ENCODE results near the gene F10.

F10 gene

DNA sequence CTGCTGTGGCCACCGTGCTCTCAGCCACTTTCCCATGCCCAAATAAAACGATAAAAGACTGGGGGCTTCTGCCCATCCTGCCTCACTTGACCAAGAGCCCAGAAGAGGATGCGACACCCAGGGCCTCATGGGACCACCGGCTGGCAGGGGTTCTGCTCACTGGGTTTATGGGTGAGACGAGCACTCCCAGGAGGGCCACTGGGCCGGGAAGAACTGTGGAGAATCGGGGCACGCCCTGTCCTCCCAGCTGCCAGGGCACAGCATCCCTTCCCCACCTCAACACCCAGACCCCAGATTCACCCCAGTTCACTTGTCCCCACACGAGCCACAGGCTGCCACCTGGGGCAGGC lies 4.7 kb upstream of the F10 start:
- FAIRE-seq = no peak

DNA sequence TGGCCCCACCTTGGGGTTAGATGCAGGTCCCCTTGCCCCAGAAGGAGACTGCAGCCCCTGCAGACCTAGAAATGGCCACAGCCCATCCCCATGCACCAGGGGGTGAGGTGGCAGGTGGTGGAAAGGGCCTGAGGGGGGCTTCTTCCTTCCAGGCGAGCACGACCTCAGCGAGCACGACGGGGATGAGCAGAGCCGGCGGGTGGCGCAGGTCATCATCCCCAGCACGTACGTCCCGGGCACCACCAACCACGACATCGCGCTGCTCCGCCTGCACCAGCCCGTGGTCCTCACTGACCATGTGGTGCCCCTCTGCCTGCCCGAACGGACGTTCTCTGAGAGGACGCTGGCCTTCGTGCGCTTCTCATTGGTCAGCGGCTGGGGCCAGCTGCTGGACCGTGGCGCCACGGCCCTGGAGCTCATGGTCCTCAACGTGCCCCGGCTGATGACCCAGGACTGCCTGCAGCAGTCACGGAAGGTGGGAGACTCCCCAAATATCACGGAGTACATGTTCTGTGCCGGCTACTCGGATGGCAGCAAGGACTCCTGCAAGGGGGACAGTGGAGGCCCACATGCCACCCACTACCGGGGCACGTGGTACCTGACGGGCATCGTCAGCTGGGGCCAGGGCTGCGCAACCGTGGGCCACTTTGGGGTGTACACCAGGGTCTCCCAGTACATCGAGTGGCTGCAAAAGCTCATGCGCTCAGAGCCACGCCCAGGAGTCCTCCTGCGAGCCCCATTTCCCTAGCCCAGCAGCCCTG lies 4.2 kb upstream of the F10 start:
- no peak for FAIRE-seq

DNA sequence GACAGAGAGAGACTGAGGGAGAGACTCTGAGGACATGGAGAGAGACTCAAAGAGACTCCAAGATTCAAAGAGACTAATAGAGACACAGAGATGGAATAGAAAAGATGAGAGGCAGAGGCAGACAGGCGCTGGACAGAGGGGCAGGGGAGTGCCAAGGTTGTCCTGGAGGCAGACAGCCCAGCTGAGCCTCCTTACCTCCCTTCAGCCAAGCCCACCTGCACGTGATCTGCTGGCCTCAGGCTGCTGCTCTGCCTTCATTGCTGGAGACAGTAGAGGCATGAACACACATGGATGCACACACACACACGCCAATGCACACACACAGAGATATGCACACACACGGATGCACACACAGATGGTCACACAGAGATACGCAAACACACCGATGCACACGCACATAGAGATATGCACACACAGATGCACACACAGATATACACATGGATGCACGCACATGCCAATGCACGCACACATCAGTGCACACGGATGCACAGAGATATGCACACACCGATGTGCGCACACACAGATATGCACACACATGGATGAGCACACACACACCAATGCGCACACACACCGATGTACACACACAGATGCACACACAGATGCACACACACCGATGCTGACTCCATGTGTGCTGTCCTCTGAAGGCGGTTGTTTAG lies 3.3 kb upstream of the F10 start:
- no peak for FAIRE-seq

DNA sequence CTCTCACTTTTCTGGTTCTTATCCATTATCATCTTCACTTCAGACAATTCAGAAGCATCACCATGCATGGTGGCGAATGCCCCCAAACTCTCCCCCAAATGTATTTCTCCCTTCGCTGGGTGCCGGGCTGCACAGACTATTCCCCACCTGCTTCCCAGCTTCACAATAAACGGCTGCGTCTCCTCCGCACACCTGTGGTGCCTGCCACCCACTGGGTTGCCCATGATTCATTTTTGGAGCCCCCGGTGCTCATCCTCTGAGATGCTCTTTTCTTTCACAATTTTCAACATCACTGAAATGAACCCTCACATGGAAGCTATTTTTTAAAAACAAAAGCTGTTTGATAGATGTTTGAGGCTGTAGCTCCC lies 2.8 kb upstream of the F10 start:
- no peak for FAIRE-seq

DNA sequence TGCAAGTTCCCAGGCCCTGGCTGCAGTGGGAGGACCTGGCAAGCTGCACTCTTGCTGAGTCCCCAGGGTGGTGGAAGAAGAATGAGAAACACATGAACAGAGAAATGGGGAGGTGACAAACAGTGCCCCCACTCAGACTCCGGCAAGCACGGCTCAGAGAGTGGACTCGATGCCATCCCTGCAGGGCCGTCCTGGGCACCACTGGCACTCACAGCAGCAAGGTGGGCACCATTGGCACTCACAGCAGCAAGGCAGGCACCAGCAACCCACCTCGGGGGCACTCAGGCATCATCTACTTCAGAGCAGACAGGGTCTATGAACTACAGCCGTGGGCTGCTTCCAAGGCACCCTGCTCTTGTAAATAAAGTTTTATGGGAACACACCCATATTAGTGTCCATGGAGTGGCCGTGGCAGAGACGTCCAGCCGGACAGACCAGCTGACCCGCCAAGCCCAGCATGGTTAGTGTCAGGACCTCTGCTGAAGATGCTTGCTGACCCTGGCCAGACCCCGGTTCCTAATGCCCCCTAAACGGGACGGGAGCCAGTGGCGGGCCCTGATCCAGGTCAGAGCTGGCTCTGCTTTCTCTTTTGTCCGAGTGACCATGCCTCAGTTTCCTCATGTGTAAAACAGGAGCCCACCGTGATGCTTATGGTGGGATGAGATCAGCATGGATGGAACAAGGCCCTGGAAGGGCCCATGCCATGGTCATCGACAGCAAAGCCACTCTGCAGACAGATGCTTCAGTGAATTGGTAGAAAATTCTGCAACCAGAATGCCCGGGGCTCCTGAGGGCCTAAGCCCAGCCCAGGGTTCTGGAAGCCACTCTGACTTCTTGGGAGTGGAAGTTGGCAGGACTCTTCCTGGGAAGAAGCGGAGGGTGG lies 2.1 kb upstream of the F10 start:
- no peak for FAIRE-seq

DNA sequence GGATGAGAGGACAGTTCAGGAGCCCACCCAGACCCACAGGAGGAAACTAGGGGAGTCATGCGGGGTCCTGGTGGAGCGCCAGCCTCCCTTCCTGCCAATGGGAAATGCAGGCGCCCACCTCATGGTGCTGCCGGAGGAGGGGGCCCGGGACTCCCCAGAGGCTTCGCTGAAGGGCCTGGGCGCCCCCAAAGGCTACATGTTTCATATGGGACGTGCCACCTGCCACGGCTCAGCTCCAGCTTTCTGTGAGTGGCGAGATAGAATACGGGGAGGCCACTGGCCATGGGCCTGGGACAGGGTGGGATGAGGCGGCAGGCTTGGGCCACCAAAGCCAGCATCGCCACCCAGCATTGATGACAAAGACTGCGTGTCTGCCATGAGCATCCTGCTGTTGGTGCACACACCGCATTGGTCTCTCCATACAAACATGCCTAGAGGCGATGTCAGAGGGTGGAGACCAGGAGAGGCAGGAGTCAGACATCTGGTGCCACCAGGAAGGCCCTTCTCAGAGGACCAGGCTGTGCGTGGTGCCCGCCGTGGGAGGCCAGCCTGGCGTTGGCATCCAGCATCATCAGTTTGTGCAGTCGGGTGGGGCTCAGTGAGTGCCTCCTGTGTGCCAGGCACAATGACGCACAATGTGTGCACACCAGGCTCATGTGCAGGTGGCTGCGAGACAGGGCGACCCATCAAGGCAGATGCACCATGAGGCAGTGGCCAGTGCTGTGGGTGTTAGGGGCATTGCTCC lies 1.2 kb upstream of the F10 start:
- FAIRE-seq = no peak

DNA sequence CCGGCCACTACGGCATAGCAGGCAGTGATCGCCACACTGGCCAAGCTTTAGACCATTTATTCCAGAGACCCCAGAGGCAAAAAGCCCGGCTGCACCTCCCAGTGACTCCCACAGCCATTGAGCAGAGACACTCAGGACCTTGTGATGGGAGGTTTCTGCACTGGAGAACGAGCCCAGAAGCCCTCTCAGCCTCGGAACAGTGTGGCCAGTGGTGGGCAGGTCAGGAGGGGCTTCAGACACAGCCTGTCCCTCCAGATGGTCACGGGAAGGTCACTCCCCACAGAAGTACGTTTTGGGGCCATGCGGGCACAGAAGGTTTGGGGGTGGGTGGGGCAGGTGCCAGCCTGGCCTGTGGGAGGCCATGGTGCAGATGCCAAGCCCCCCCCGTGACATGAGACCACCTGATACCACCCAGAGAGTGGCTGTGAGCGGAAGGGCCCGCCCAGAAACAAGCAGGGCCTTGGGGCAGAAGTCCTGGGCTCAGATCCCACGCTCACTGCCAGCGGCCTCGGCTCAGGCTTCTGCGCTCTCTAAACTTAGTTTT lies 599 bp upstream of the F10 start:
- no peak for FAIRE-seq

DNA sequence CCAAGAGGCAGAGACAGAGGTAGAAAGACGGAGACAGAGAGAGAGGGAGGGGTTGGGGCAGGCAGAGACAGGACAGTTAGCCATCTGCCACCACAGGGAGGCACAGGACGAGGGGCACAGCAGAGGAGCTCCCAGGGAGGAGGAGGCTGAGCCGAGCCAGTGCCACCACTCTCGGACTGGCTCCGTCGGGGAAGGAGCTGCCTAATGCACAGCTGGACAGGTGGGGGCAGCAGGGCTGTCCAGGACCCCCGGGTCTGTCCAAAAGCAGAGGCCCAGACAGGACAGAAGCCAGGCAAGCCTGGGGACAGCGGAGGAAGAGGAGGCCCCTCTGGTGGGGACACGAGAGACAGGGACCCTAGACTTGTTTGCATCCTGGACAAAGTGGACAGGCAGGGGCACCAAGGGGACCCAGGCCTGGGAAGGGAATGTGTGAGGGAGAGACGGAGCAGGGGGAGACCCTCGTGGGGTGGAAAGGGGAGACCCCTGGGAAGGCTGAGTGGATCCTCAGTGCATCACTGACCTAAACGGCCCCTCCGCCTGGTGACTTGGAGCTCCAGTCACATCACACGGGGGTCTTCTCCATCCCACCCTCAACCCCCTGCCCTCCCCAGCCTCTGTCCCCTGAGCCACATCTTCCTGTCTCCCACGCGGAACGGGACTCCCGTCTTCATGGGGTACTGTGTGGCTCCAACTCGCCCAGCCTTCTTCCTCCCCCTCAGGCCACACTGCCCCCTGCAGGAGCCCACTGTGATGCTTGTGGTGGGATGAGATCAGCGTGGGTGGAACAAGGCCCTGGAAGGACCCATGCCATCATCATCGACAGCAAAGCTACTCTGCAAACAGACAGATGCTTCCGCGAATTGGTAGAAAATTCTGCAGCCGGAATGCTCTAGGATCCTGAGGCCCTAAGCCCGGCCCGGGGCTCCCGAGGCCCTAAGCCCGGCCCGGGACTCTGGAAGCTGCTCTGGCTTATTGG lies 915 bp downstream of the F10 start:
- FAIRE-seq = no peak

DNA sequence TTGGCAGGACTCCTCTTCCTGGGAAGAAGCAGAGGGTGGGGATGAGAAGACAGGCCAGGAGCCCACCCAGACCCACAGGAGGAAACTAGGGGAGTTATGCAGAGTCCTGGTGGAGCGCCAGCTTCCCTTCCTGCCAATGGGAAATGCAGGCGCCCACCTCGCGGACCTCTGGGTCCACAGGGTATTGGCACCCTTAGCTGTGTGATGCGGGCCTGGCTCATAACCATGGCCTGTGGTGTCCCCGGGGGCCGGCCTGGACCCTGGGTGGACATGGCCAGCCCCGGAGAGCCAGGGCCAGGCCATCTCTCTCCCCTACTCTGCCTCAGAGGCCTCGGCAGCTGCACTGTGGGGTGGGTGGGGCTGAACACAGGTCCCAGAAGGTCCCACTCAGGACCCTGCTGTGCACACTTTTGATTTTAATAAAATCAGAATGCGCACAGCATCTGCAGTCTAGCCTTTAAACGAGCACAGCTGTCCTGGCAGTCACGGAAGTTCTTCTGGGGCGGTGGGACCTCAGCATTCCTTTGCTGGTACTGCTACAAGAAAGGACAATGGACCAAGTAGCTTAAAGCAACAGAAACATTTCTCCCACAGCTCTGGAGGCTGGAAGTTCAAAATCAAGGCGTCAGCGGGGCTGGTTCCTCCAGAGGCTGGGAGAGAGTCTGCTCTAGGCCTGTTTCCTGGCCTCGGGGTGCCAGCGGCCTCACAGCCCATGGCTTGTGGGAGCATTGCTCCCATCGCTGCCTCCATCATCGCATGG lies 1.8 kb downstream of the F10 start:
- FAIRE-seq = no peak

DNA sequence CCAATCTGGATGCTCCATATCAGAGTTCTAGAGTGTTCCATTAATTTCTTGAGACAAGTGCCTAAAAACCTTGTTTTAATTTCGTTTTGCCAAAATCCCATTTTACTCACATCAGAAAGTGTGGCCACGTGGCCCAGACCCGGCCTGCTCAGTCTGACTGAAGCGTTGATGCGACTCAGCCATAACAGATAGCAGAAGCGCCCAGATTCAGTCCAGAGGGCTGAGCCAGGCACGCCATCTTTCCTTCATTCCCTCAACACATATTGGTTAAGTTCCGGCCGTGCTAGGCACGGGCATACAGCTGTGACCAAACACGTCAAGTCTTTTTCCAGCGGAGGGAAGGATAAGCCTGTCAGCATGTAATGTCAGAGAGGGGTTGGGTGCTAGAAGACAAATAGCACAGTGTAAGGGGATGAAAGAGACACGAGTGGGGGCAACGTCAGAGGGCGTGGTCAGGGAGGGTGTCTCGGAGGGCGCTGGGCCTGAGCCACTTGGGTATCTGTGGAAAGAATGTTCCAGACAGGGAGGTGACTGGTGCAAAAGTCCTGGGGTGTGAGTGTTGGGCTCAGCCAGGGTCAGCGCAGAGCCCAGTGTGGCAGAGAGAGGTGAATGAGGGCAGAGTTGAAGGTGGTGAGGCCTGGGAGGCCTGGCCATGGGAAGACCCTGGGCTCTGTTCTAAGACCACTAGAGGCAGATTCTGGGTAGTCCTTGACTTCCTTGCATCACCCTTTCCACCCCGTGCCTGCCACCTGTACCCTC lies 3.1 kb downstream of the F10 start:
- FAIRE-seq = no peak

DNA sequence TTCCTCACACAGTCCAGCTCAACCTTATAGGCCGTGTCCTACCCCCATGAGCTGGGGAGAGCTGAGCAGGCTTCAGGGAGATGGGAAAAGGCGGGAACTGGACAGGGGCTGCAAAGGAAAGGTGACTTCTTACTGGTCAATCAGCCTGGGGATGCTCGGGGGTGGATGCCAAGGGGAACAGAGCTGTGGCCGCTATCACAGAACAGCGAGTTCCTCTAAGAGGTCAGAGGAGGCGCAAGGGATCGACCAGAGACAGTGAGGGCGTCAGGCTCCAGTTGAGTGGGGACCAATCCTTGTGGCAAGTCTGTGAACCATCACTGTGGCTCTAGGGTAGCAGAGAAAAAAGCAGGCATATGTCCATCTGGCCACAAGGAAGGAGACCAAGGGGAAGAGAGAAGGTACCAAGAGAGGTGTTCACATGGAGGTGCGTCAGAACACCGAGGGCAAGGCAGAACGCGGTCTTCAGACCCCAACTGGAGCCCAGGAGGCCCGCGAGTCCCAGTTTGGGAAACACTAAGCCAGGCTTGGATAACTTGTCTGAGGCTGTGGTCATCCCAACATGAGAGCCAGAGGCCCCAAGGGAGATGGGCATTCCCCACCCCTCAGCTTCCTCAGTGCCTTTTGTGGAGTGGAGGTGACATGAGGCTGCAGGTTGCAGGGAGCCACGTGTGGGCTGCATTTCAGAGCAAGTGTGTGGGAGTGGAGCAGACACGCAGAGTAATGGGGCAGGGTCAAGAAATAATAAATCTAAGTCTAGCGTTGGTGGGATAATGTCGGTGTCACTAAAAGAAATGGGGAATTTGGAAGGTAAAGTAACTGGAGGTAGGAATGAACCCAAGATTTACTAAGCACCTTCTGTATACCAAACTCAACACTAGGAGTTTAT lies 3.9 kb downstream of the F10 start:
- no peak for FAIRE-seq

DNA sequence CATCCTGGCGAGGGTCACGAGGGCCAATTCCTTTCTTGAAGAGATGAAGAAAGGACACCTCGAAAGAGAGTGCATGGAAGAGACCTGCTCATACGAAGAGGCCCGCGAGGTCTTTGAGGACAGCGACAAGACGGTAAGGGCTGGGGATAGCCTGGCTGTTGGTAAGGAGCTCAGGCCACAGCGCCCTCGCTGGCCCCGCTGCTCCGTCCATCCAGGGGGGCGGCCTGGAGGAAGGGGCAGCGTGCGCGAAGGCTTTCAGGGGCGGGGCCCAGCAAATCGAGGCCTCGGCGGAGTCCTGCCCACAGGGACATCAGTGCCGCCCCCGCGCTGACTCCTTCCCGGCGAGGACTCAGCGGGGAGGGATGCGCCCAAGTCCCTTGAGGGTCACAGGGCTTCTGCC lies 6.9 kb downstream of the F10 start:
- no peak for FAIRE-seq

DNA sequence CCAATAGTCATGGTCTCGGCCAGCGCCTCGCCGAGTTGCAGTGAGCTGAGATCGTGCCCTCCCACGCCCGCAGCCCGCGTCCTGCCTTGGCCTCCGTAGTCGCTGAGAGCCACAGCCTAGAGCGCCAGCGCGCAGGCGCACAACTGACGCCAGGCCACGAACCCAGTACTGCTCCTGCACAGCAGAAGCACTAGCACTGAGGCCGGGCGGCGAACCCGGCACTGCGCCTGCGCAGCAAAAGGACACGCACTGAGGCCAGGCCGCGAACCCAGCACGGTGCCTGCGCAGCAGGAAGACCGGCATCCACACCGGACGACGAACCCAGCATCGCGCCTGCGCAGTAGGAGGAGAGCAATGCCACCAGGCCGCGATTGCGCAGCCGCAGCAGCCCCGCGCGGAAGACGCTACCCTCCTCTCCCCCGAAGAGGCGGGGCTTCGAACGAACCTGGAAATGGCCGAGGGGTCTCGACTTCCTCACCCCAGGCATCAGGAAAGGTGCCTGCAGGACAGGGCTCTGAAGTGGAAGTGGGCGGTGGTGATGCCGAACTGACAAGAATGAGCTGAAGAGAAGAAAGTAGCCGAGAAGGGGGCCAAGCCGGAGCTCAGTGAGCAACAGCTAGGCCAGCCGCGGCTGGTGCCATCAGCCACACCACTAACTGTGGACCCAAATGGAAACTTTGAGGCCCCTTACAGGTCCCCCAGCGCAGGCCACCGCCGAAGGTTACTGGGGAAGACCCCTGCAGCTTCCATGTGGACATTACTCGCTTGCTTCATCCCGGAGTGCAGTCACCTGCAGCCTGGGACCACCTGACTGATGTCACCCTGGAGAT lies 7.5 kb downstream of the F10 start:
- FAIRE-seq = no peak

DNA sequence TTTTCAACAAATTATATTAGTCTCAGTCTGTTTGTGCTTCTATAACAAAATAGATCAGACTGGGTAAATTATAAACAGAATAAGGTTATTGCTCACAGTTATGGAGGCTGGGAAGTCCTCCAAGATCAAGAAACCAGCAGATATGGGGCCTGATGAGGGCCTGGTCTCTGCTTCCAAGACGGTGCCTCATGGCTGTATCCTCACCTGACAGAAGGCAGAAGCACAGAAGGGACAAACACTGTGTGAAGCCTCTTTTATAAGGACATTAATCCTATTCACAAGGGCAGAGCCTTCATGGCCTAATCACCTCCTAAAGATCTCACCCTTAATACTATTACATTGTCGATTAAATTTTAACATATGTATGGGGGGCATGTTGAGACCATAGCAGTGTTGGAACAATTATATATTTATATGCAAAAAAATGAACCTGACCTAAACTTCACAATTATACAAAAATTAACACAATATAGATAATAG lies 12.7 kb downstream of the F10 start:
- no peak for FAIRE-seq

DNA sequence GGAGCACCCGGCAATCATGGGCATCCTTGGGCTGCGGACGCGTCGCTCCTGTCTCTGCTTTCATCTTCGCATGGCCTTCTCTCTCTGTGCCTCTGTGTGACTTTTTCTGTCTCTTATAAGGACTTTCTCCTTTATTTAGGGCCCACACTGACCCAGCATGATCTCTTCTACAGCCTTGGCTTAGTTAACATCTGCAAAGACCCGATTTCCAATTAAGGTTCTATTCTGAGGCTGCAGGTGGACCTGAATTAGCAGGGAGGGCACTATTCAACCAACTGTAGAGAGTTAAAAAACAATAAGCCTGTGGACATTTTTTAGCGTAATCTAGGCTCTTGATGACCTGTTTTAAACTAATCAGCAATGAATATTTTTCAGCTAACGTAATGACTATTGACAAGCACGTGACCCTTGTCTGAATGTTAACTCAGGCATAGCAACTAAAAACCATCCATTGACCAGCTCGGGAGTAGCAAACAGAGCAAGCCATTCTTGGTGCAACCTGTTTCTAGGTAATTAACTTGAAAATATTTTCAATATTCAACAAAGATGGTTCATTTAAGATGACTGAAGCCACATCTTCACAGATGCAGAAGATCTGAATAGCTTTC lies 15.2 kb downstream of the F10 start:
- FAIRE-seq = no peak

DNA sequence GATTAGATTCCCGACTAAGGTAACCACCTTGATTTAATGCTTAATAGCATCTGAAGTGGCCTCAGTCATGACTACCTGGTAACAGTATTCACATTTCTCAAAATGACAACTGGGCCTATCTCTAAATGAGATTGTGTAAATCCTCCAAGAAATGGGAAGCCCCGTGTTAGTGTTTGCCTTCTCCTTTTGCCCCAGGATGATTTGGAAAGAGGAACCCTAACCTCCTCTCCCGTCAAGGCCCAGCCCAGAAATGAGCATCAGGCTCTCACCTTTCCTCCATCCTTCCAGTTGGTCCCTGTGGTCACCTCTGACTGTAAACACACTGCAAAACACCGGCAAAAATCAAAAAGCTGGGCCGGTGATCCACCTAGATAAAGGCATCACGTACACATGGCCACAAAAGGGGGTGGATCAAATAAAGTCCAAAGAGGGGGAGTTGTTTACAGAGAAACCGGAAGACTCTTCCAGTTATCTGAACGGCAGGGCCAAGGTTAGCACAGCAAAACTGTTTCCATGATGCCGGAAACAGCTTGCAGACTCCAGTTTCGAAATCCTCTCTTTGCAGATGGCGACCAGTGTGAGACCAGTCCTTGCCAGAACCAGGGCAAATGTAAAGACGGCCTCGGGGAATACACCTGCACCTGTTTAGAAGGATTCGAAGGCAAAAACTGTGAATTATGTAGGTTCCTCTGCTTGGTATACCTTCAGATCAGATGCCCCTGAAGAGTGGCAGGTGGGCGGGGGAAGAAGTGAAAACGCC lies 16.4 kb downstream of the F10 start:
- FAIRE-seq = no peak

DNA sequence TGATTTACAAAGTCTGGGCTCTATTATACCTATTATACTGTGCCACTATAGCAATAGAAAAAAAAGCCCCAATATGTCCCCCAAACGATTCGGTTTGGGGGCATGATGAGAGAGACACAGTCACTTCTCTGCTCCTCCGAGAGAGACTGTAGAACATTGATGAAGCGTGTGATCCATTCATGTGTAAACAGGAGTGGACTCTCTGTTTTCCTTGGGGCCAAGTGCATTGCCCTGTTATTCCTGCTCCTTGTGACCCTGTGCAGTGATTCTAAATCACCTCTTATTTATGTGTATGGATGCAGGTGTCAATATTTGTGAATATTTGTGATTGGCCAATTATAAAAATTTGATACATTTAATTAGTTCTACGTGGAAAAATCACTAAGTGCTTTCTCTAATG lies 17.0 kb downstream of the F10 start:
- no peak for FAIRE-seq

Data from endometrium (tissue), 2 donors.